NCI-H2081 (cell line): ENCODE data around the gene GRIK3.

Source experiments
- DNase-seq, 2 experiments: peaks; one replicate each; lab custom pipeline; 2025; lab: John Stamatoyannopoulos, UW

The GRIK3 gene

GRCh38 chr1:36761113-36761512, 273.2 kb downstream of the GRIK3 start:
- DNase-seq = no peak

DNA sequence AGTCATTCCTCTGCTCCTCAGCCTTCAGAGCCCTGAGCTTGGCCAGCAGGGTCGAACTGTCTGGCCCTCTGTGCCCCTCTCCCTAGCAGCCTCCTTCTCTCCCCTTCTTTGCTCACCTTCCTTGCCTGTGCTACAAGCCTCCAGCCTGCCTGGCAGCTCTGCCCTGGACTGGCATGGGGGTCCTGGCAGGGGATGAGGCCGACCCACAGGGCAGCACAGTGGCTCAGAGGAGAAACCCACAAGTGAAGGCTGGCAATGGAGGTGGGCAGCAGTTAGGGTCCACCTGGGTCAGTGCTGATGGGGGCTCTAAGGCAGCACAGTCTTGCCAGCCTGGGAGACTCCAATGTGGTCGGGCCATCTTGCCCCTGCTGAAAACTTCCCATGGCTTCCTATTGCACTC, 274.2 kb downstream of the GRIK3 start:
- no peak for DNase-seq

DNA sequence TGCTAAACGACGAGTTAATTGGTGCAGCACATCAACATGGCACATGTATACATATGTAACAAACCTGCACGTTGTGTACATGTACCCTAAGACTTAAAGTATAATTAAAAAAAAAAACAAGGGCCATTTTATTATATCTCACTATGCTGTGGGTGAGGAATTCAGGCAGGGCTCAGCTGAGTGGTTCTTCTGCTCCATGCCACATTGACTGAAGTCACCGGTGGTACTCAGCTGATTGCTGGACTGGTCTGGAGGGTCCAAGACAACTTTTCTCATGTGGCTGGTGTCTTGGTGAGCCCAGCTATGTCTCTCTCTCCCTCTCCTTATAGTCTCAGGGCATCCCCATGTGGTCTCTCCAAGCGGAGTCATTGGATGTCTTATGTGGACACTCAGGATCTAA, 275.0 kb downstream of the GRIK3 start:
- DNase-seq = no peak

DNA sequence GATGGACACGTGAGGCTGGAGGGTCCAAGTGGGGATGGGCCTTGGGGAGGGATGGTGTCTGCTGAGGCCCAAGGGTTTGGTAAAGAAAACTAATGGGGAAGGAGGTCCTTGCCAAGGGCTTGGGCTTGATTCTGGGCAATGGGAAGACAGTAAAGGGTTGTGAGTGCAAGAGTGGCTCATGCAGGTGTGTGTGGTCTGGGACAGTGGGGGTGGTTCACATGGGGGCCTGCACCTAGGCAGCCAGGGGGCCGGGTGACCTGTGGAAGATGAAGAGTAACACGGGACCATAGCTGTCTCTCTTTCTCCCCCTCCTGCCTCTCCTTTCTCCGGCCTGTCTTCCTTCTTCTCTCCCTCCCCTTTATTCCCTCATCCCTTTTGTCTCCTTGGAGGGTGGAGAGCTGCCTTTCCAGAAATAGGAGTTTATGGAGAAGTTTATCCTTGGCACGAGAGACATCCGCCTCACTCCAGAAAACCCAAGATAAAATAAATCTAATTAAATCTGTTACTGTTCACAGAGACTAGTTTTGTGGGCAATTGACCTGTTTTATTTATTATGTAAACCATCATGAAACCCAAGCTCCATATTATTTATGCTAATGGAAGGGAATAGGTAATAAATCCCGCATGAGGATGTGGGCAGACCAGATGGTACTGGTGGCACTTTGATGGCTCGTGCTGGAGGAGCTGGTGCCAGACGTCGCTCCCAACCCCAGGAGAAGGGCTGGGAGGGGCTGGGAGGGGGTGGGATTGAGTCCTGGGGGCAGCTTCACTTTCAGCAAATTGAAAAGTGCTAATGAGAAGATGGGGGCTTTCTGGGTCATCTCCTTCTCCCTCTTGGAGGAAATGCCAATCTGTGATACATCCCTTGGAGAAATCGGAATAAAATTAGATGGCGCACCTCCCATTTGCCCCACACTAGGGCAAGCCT, 278.7 kb downstream of the GRIK3 start:
- DNase-seq = no peak

DNA sequence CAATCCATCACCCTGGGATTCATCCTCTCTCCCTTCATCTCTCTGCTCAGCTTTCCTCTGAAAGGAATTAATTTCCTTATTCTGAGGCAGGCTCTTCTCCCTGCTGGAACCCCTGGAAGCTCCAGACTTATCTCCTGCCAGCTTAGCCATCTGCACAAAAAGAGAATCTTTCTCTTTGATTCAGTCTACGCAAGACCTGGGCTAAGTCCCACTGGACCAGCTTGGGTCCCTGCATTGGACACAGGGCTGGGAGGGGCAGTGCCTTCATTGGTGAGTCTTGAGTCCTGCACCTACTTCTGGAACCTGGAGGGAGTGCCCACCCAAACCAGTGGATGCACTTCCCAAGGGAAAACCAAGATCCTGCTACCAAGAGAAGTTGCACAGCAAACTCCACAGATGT, 279.9 kb downstream of the GRIK3 start:
- no peak for DNase-seq

DNA sequence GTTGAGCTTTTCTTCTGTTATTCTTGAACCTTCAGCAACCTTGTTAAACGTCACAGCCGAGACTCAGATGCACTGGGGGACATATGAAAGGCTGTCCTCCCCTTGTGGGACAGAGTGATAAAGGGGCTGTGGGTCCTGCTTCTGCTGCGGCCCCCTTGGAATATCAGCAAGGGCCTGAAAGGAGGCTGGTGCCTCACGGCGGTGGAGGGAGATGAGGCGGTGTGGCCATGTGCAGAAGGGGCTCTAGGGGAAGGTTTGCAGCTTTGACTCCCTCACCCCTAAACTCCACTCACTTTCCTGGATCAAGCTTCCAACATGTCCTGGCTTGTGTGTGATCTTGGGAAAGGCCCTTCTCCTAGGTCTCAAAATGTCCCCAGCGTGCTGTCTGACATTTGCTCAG, 280.9 kb downstream of the GRIK3 start:
- no peak for DNase-seq

- DNase-seq = no peak
Measured at GRCh38 chr1:36752891-36753361, 281.4 kb downstream of the GRIK3 start.

GRCh38 chr1:36752431-36752830, 281.9 kb downstream of the GRIK3 start:
- DNase-seq = no peak

DNA sequence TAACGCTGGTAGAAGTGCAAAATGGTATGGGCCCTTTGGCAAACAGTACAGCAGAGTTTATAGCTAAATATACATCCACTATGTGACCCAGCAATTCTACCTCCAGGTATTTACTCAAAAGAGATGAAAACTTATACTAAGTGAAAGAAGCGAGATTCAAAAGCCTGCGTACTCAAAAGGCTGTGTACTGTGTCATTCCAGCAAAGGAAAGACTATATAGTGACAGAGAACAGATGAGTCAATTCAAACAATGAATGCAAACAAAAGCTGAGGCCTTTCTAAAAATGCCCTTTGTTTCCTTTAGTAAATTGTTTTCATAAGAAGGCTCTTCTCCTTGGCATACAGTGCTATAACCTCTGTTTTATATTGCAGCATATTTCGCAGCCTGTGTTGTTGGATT, 282.8 kb downstream of the GRIK3 start:
- peak in 1 of 2 experiments; percentile 50 for DNase-seq

DNA sequence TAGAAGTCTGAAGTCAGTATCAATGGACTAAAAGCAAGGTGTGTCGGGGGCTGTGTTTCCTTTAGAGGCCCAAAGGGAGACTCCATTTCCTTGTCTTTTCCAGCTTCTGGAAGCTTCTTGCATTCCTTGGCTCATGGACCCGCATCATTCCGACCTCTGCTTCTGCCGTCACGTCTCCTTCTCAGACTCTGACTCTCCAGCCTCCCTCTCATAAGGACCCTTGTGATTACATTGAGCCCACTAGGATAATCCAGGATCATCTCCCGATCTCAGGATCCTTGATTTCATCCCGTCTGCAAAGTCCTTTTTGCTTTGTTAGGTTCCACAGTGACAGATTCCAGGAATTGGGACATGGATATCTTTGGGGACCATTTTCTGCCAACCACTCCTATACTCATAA, 285.8 kb downstream of the GRIK3 start:
- DNase-seq = no peak
